ENCODE data around the gene R3HCC1L.

DNA sequence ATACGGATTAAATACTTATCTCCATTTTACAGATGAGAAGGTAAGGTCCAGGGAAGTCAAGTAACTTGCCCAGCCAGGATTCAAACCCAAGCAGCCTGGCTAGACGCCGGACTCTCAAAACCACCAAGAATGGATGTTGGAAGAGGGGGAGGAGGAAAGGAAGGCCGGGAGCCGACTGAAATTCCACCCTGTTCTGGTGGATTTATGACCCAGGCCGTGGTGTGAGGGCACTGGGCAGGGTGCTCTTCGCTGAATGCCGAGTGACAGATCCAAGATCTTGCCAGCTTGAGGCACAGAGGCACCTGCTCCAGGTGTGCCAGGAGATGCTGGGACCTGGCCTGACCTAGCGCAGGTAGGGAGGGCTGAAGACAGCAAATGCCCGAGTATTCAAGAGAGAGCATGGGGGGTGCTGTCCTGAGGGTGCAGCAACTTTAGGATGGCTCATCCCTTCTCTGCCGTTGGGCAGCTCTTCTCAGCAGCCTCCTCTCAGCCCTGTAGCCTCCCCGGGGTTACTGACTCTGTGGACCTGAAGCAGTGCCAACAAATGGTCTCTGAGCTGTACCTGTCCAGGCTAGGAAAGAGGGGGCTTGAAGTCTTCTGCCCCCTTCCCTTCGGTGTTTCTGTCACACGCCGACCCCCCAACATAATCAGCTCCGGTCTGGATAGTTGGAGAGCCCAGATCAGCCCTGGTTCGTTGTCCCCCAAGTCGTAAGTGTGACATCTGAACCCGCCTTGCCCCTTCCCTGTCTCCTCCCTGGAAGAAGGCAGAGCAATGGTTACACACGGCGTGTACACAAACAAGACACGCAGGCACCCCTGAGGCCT lies 132.8 kb downstream of the R3HCC1L start:
- TF ChIP-seq, protein P1, sequence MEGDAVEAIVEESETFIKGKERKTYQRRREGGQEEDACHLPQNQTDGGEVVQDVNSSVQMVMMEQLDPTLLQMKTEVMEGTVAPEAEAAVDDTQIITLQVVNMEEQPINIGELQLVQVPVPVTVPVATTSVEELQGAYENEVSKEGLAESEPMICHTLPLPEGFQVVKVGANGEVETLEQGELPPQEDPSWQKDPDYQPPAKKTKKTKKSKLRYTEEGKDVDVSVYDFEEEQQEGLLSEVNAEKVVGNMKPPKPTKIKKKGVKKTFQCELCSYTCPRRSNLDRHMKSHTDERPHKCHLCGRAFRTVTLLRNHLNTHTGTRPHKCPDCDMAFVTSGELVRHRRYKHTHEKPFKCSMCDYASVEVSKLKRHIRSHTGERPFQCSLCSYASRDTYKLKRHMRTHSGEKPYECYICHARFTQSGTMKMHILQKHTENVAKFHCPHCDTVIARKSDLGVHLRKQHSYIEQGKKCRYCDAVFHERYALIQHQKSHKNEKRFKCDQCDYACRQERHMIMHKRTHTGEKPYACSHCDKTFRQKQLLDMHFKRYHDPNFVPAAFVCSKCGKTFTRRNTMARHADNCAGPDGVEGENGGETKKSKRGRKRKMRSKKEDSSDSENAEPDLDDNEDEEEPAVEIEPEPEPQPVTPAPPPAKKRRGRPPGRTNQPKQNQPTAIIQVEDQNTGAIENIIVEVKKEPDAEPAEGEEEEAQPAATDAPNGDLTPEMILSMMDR (IDR thresholded peaks at IDR 0.05; ENCODE audit: low read length): no peak
- no peak for TF ChIP-seq EZH2 (optimal IDR thresholded peaks at IDR 0.05; ENCODE audit: low read depth, low read length)
